ENCODE results near the gene DPP6.
"Not testable (repeated sequence)": the region's sequence is repeated elsewhere in the genome, so short reads cannot be mapped to it uniquely, and the experiment has no call there.

DNA sequence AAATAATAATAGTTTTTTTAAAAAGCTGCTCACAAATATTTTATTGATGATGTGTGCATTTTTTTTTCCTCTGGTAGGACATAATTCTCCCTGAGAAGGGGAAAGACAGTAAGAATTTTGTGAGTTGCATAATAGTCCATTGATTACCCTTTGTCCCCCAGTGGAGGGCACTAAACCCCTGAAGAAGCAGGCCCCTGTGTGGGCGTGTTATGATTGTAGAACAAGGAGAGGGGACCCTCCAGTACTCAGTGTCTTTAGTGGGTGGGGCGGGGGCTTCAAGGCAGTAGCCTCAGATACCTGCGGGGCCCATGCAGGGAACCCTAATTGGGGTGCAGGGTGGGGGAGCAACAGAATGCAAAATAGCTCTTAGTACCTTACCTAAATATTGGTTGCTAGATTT, 57.4 kb downstream of the DPP6 start:
- not testable (repeated sequence) for TF ChIP-seq TARDBP, ZNF384 (IDR thresholded peaks at IDR 0.05)

Measured in HEK293T (cell line).